Activated naive CD8-positive, alpha-beta T cell treated with anti-CD3 and anti-CD28 coated beads, Interleukin-2, amount 50 U/mL, for 16 hours (primary cell): Measurements from ENCODE around the gene POLDIP2.

Experiments used
- DNase-seq: peaks from one replicate; pipeline ENCODE4 v3.0.0-alpha.2; 2020; ENCODE audit warnings: low read depth, low spot score

Gene POLDIP2

GRCh38 chr17:28390563-28390962, 33.2 kb upstream of the POLDIP2 start:
- no peak for DNase-seq

GRCh38 chr17:28390141-28390540, 32.8 kb upstream of the POLDIP2 start:
- DNase-seq = no peak

DNA sequence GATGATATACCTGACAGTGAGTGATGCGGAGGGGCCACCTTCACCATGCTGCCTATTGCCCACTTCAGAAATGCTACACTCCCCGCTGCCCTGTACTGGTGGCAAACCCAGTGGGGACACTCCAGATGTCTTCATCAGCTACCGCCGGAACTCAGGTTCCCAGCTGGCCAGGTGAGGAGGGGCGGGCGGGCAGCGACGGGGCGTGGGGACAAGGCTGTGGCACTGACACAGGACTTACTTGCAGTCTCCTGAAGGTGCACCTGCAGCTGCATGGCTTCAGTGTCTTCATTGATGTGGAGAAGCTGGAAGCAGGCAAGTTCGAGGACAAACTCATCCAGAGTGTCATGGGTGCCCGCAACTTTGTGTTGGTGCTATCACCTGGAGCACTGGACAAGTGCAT, 30.8 kb upstream of the POLDIP2 start:
- no peak for DNase-seq

- DNase-seq = no peak
These were observed 29.1 kb upstream of the POLDIP2 start for GRCh38 chr17:28386391-28386790.

DNA sequence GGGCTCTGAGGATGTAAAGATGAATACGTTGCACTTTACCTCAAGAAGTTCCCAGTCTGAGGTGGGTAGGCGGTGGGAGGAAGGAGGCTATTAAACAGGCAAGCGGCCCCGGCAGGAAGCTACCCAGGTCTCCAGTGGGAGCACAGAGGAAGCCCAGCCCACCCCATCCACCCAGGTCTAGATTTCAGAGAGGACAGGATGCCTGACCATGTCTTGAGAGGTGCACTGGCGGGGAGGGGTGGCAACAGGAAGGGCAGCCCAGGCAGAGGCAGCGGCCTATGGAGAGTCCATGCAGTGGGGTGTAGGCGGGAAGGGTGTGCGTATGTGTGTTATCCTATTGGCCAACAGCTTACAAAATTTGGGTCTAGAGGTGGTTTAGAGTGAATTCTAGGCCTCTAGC, 28.1 kb upstream of the POLDIP2 start:
- no peak for DNase-seq

DNA sequence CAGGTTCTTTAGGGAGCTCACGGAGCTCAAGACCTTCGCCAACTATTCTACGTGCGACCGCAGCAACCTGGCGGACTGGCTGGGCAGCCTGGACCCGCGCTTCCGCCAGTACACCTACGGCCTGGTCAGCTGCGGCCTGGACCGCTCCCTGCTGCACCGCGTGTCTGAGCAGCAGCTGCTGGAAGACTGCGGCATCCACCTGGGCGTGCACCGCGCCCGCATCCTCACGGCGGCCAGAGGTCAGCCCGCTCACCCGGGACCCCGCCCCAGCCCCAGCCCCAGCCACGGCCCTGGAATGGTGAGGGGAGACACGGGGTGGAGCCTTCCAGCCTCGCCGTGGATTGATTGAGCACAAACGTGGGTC, 27.7 kb upstream of the POLDIP2 start:
- DNase-seq = no peak

- DNase-seq = peak; percentile 20
These were observed 27.1 kb upstream of the POLDIP2 start for GRCh38 chr17:28384281-28385036.

GRCh38 chr17:28381141-28381825, 24.0 kb upstream of the POLDIP2 start:
- DNase-seq = no peak

DNA sequence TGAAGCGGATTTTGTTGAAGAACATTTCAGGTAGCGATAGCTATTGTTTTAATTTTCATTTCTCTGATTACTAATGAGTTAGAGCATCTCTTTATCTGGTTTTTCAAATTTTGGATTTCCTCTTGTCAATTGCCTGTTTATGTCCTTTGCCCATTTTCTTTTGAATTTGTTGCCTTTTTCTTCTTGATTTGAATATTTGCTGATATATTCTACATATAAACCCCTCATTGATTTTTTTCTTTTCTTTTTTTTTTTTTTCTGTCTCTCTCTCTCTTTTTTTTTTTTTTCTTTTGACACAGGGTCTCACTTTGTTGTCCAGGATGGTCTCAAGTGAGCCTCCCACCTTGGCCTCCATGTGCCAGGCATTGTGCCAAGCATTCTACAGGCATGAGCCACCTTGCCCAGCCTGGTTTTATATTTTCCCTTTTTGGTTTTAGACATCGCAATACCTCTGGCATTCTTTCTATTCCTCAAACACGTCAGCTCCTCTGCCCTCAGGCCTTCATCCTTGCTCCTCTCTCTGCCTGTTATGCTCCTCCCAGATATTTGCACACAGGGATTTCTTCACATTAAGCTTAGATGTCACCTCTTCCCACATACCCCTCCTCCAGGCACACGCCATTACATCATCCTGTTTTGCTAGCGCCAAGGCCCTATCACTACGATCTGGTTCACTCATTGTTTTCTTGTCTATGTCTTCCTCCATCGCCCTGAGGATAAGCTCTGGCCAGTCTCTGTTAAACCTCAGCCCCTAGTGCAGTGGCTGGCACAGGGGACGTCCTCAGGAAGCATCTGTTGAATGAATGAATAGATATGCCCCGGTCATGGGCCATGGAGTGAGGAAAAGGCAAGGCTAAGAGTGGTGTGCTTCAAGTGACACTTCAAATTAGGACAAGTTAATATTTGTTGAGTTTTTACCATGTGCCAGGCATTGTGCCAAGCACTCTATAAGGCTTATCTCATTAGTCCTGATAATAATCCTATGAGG, 22.8 kb upstream of the POLDIP2 start:
- DNase-seq = no peak

DNA sequence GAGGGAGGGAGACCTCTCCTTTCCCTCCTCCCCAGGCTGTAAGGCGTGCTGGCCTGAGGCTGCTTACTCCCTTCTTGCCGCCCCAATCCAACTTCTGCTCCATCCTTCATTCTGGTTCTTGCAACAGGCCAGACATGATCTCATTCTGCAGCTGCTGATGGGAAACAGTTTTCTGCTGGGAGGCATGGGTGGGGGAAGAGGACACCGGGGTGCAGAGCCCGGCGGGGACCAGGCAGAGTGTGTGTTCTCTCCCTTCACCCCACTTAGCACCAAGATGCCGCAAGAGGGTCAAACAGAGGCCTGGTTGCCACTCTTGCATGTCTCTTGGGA, 15.6 kb upstream of the POLDIP2 start:
- DNase-seq = no peak

DNA sequence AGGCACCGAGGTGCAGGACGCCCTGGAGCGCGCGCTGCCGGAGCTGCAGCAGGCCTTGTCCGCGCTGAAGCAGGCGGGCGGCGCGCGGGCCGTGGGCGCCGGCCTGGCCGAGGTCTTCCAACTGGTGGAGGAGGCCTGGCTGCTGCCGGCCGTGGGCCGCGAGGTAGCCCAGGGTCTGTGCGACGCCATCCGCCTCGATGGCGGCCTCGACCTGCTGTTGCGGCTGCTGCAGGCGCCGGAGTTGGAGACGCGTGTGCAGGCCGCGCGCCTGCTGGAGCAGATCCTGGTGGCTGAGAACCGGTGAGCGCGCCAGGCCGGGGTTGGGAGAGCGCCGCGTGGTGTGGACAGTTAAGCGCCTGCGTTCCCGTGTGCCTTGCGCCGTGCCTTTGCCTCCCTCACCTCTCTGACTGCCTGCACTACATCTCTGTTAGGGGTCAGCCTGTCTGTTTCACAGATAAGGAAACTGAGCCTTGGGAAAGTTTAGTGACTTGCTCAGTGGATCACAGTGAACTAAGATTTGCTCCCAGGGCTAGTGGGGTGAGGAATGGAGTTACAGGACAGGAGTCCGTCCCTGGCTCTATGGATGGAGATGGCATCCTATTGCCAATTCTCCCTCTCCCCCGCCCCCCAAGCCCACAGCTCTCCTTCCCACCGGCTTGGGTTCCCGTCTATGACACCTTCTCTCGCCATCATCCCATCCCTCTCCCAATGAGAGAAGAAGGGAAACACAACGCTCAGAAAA, 15.0 kb upstream of the POLDIP2 start:
- DNase-seq = no peak

DNA sequence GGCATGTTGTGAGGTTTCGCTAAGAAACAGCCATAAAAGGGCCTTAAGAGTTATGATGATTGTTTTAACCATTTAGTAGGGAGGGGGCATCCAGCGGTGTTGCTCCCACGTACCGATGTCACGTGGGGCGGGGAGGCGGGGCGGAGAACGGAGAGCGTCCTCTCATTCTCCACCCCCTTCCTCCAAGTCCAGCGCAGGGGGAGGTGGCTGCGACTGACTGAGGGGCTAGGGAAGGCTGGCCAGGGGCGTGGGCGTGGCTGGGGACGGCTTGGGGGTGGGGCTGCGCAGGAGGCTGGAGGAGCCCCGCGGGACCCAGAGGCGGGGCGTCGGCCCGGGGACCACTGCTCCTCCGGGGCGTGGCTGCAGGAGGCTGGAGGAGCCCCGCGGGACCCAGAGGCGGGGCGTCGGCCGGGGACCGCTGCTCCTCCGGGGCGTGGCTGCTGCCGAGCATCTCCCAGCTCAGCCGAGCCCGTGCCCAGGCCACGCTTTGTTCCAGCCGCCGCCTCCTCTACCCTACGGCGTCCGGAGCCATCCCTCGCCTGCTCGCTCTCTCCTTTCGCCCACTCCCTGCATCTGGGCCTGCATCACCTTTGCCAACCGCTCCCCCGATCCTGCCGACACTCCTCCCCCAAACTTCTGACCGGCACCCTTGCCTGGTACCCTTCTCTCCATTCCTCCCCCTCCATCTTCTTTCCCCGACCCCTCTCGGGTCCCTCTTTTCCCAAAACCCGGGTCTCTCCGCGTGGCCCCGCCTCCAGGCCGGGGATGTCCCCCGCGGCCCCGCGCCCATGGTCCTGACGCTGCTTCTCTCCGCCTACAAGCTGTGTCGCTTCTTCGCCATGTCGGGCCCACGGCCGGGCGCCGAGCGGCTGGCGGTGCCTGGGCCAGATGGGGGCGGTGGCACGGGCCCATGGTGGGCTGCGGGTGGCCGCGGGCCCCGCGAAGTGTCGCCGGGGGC, 14.2 kb upstream of the POLDIP2 start, which contains the start of gene SARM1:
TSS of gene SARM1 (plus strand) at position 450 of the 958 bp plus-strand sequence. CDS start at position 789, 339 bp downstream.
- peak; percentile 73 for DNase-seq

GRCh38 chr17:28370744-28371103, 13.4 kb upstream of the POLDIP2 start:
- DNase-seq = no peak

GRCh38 chr17:28370035-28370743, 12.9 kb upstream of the POLDIP2 start, which contains the start of gene VTN:
Gene VTN, minus strand, starts transcription at chr17:28370307. Its CDS starts 104 bp downstream, at chr17:28370203.
- DNase-seq = no peak

DNA sequence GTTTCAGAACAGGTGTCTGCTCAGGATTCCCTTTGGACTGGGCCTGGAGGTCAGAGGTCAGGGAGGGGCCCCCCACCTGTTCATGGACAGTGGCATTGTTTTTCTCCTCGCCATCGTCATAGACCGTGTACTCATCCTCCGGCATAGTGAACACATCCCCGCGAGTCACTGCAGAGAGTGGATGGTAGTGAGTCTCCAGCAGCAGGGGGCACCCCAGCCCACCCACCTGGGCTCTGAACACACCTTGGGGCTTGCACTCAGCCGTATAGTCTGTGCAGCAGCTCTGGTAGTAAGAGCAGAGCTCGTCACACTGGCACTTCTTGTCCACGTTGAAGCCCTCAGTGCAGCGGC, 12.3 kb upstream of the POLDIP2 start:
- no peak for DNase-seq

GRCh38 chr17:28368915-28369683, 11.8 kb upstream of the POLDIP2 start:
- DNase-seq = no peak

DNA sequence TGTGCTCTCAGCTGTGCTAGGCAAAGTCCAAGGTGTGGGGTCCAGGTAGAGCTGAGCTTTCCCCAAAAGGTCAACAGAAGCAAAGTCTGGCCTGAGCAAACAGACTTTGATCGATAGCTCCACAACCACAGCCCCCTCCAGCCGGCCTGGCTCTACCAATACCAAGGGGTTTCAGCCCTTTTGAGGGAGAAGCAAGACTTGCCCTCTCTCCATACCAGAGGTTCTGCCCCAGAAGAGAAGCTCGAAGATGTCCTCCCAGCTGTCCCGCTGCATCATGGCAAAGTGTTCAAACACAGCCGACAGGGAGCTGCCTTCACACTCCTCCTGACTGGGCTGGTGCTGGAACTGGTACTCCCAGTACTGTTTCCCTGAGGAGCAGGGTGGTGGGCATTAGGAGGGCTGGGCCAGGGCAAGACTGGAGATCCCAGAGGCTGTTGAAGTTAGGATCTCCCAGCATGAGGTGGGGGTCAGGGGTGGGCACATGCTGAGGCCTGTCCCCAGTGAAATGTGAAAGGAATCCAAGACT, 11.0 kb upstream of the POLDIP2 start:
- DNase-seq = no peak

- no peak for DNase-seq
These were observed 10.4 kb upstream of the POLDIP2 start for GRCh38 chr17:28367641-28368305.
